Pancreas (tissue), 10 donors: ENCODE data around the gene COQ10A. TPM values are rescaled to one million over a fixed set of nuclear protein-coding genes. Genes with fewer than 3 reads are reported as not detected.

Source experiments
- ATAC-seq, 4 donors: fragments of 200-7000 bp; cut with Tn5 transposase; one replicate each; pipeline versions ENCODE4 v1.8.0 to v1.9.1; 2020; ENCODE audit warnings: mild to moderate bottlenecking in 4 of 4, moderate library complexity in 4 of 4
- DNase-seq, 6 donors: peaks; one replicate each; pipeline ENCODE4 v3.0.0-alpha.2; 2020
- FAIRE-seq: peaks from 2 replicates; lab custom pipeline; 2012; peaks lifted over from hg19 to GRCh38; lab: Jason Lieb, UNC
- H3K27ac ChIP-seq, 4 donors: fragments of 200-600 bp; sonication (generic); 1 replicate in 3 of 4; 2 replicates in 1 of 4; pipeline versions ENCODE4 v1.5.0 to v1.8.0; 2020
- H3K27me3 ChIP-seq, 4 donors: fragments of 200-600 bp; one replicate each; pipeline ENCODE4 v1.8.0; 2021
- H3K36me3 ChIP-seq, 3 donors: fragments of 200-600 bp; sonication (generic) in 1 of 3; one replicate each; pipeline versions ENCODE4 v1.5.0 to v1.8.0; 2020 to 2021
- H3K4me1 ChIP-seq, 3 donors: fragments of 200-600 bp; one replicate each; pipeline ENCODE4 v1.8.0; 2021
- H3K4me3 ChIP-seq, 4 donors: fragments of 200-600 bp; sonication (generic) in 2 of 4; one replicate each; pipeline versions ENCODE4 v1.5.0 to v1.8.0; 2020 to 2021
- H3K9me3 ChIP-seq, 4 donors: fragments of 200-600 bp; one replicate each; pipeline ENCODE4 v1.8.0; 2021
- CTCF ChIP-seq, 4 donors: fragments of 200-600 bp; sonication (generic) in 3 of 4; IDR thresholded peaks; one replicate each; pipeline versions ENCODE4 v1.5.0 to v1.8.0; 2021; ENCODE audit warnings: antibody characterized with exemption in 4 of 4
- WGBS, 2 donors: extraction: QIAGEN DNeasy Blood & Tissue Kit; methylation state at CpG; one replicate each; pipeline ENCODE4 v1.1.7; 2013; 5-methylcytosine and 5-hydroxymethylcytosine counted together
- intact Hi-C, 3 donors: fragments of 100-400 bp; cut with DNase I; formaldehyde crosslinking; loops; one replicate each; pipeline versions ENCODE4 v1.11.1 to v1.14.2; 2022
- polyA plus RNA-seq, 2 donors: library from polyadenylated mRNA; stranded (reverse); fragments of 200-250 nt; gene quantifications; one replicate each; pipeline ENCODE4 v1.2.3, GENCODE V29; 2013
- total RNA-seq, 6 donors: library from RNA; stranded (reverse); fragmentation: NEBNext Ultra II Directional in 4 of 6; extraction: Animal tissue kit (Norgen Biotek cat#: 25700) in 4 of 6; gene quantifications; one replicate each; pipeline versions ENCODE4 v1.2.1 to v1.2.4, GENCODE V29; 2021 to 2023
- donor health status: healthy with polysubstance abuse.
- donor health status: DM: no; HTN: no; CAD: no; lungs with moderate emphysema.
- donor health status: DM: no; HTN: no; CAD: no.
- donor health status: control.
- donor health status: control.
- donor health status: Bipolar disorder and iron deficiency.
- donor health status: DM: yes; HTN: yes; CAD: no.
- donor health status: DM: no; HTN: no; CAD: no.
- donor health status: DM: no; HTN: no; CAD: no.
- donor health status: DM: yes; HTN: yes; CAD: no.

COQ10A gene
- total and polyA plus RNA-seq, 8 donors, result 8.0 to 36.4 (median 11.8) TPM

GRCh38 chr12:56231184-56231582 lies 35.6 kb upstream of the COQ10A start:
- ATAC-seq, result peak; percentile 7 to 22 (median 15)
- Histone ChIP-seq H3K27me3 (no peaks in the 10 kb centered on the region), H3K36me3 (no peaks in the 10 kb centered on the region), H3K4me1 (peaks cover 0 to 20% (median 9%) of the 10 kb centered on the region in 3 donors), H3K9me3 (no peaks in the 10 kb centered on the region), H3K4me3 (peak overlapping the region; percentile 16 to 56 (median 44)), H3K27ac (peak overlapping the region; percentile 66 to 71 (median 70))
- FAIRE-seq, result no peak
- peak in 1 of 6 donors; percentile 31 for DNase-seq
- TF ChIP-seq CTCF (IDR thresholded peaks at IDR 0.05), result no peak
- WGBS, 2 donors, result 26 to 37% methylated on average over 10 to 11 of the region's 11 CpGs
- intact Hi-C loops, result no loop called here

GRCh38 chr12:56234746-56235436 lies 31.9 kb upstream of the COQ10A start:
- H3K9me3 ChIP-seq, result no peaks in the 10 kb centered on the region
- H3K27me3 ChIP-seq, result no peaks in the 10 kb centered on the region
- ATAC-seq (peak in 1 of 4 donors; percentile 18), DNase-seq (peak in 2 of 6 donors; percentile 59 to 61), FAIRE-seq (no peak)
- intact Hi-C loops, result no loop called here
- peak overlapping the region; percentile 22 to 51 (median 32) for H3K27ac ChIP-seq
- H3K4me1 ChIP-seq, result peaks cover 0 to 15% (median 3%) of the 10 kb centered on the region in 3 donors
- no peak overlapping the region for H3K4me3 ChIP-seq
- no peak for TF ChIP-seq CTCF (IDR thresholded peaks at IDR 0.05)
- 42 to 51% methylated on average over 16 of the region's 16 CpGs for WGBS, 2 donors
- no peaks in the 10 kb centered on the region for H3K36me3 ChIP-seq

GRCh38 chr12:56236091-56236490 lies 30.7 kb upstream of the COQ10A start:
- peaks cover 0 to 11% (median 3%) of the 10 kb centered on the region in 3 donors for H3K4me1 ChIP-seq
- FAIRE-seq, result no peak
- DNase-seq, result peak in 4 of 6 donors; percentile 47 to 85 (median 73)
- H3K27ac ChIP-seq, result no peak overlapping the region
- TF ChIP-seq CTCF (IDR thresholded peaks at IDR 0.05), result no peak
- no peak overlapping the region for H3K4me3 ChIP-seq
- 59 to 61% methylated on average over 6 of the region's 6 CpGs for WGBS, 2 donors
- intact Hi-C loops, result no loop called here
- ATAC-seq, result peak; percentile 36 to 65 (median 63)
- no peaks in the 10 kb centered on the region for H3K36me3 ChIP-seq
- H3K9me3 ChIP-seq, result no peaks in the 10 kb centered on the region
- H3K27me3 ChIP-seq, result no peaks in the 10 kb centered on the region

- no peaks in the 10 kb centered on the region for H3K36me3 ChIP-seq
- DNase-seq (no peak), FAIRE-seq (no peak), ATAC-seq (no peak)
- TF ChIP-seq CTCF (IDR thresholded peaks at IDR 0.05), result no peak
- WGBS, 2 donors, result 65 to 66% methylated on average over 4 to 5 of the region's 5 CpGs
- H3K4me3 ChIP-seq, result no peak overlapping the region
- H3K4me1 ChIP-seq, result peaks cover 0 to 11% (median 3%) of the 10 kb centered on the region in 3 donors
- H3K9me3 ChIP-seq, result no peaks in the 10 kb centered on the region
- no peaks in the 10 kb centered on the region for H3K27me3 ChIP-seq
- intact Hi-C loops, result no loop called here
- no peak overlapping the region for H3K27ac ChIP-seq
Observed at GRCh38 chr12:56236985-56237384, 29.8 kb upstream of the COQ10A start.

GRCh38 chr12:56237552-56237951 lies 29.2 kb upstream of the COQ10A start:
- H3K4me3 ChIP-seq, result no peak overlapping the region
- peaks cover 0 to 11% (median 3%) of the 10 kb centered on the region in 3 donors for H3K4me1 ChIP-seq
- DNase-seq (no peak), FAIRE-seq (no peak), ATAC-seq (no peak)
- intact Hi-C loops, result no loop called here
- no peaks in the 10 kb centered on the region for H3K36me3 ChIP-seq
- no peaks in the 10 kb centered on the region for H3K27me3 ChIP-seq
- TF ChIP-seq CTCF (IDR thresholded peaks at IDR 0.05), result no peak
- H3K27ac ChIP-seq, result no peak overlapping the region
- 78 to 84% methylated on average over 11 of the region's 11 CpGs for WGBS, 2 donors
- no peaks in the 10 kb centered on the region for H3K9me3 ChIP-seq
